Peyer's patch (tissue), 4 donors: ENCODE data around the gene KDSR.

Source experiments
- CTCF ChIP-seq, 6 experiments: fragments of 450-650 bp in 4 of 6; fragments of 200-600 bp in 2 of 6; sonication (generic) in 1 of 6; IDR thresholded peaks; one replicate each; pipeline ENCODE4 v1.5.1; 2017 to 2019; ENCODE audit warnings: antibody characterized with exemption in 6 of 6, mild to moderate bottlenecking in 3 of 6, moderate library complexity in 1 of 6
- POLR2A ChIP-seq, 2 donors: fragments of 450-650 bp; IDR thresholded peaks; one replicate each; pipeline ENCODE4 v1.5.1; 2017; ENCODE audit warnings: antibody characterized with exemption in 2 of 2, mild to moderate bottlenecking in 2 of 2, moderate library complexity in 2 of 2

GRCh38 chr18:63366213-63367052 lies 573 bp downstream of the KDSR start:
- TF ChIP-seq CTCF (IDR thresholded peaks at IDR 0.05) (no peak), POLR2A (IDR thresholded peaks at IDR 0.05) (no peak)
